ENCODE measurements around the gene GNAS-AS1.

Gene GNAS-AS1

GRCh38 chr20:58811334-58811733 is 39.4 kb downstream of the GNAS-AS1 start:
- no peak for DNase-seq (ENCODE audit: extremely low read depth in 1 of 2, low read depth in 1 of 2)

- DNase-seq (ENCODE audit: extremely low read depth in 1 of 2, low read depth in 1 of 2) = no peak
Observed at GRCh38 chr20:58810879-58811250, 39.8 kb downstream of the GNAS-AS1 start.

- DNase-seq (ENCODE audit: extremely low read depth in 1 of 2, low read depth in 1 of 2) = no peak
Observed at GRCh38 chr20:58810116-58810878, 40.4 kb downstream of the GNAS-AS1 start.

- no peak for DNase-seq (ENCODE audit: extremely low read depth in 1 of 2, low read depth in 1 of 2)
Observed at GRCh38 chr20:58808271-58809046, 42.2 kb downstream of the GNAS-AS1 start.

GRCh38 chr20:58807801-58808200 is 42.9 kb downstream of the GNAS-AS1 start:
- DNase-seq (ENCODE audit: extremely low read depth in 1 of 2, low read depth in 1 of 2) = no peak

GRCh38 chr20:58803533-58803932 is 47.2 kb downstream of the GNAS-AS1 start:
- DNase-seq (ENCODE audit: extremely low read depth in 1 of 2, low read depth in 1 of 2) = no peak

GRCh38 chr20:58802061-58802460 is 48.6 kb downstream of the GNAS-AS1 start:
- no peak for DNase-seq (ENCODE audit: extremely low read depth in 1 of 2, low read depth in 1 of 2)

- no peak for DNase-seq (ENCODE audit: extremely low read depth in 1 of 2, low read depth in 1 of 2)
Observed at GRCh38 chr20:58800134-58800871, 50.4 kb downstream of the GNAS-AS1 start.

GRCh38 chr20:58797371-58798338 is 53.0 kb downstream of the GNAS-AS1 start:
- no peak for DNase-seq (ENCODE audit: extremely low read depth in 1 of 2, low read depth in 1 of 2)

GRCh38 chr20:58795923-58796245 is 54.8 kb downstream of the GNAS-AS1 start:
- DNase-seq (ENCODE audit: extremely low read depth in 1 of 2, low read depth in 1 of 2) = no peak

- DNase-seq (ENCODE audit: extremely low read depth in 1 of 2, low read depth in 1 of 2) = no peak
Observed at GRCh38 chr20:58795181-58795922, 55.4 kb downstream of the GNAS-AS1 start.

GRCh38 chr20:58794510-58795180 is 56.1 kb downstream of the GNAS-AS1 start:
- DNase-seq (ENCODE audit: extremely low read depth in 1 of 2, low read depth in 1 of 2) = no peak

- DNase-seq (ENCODE audit: extremely low read depth in 1 of 2, low read depth in 1 of 2) = no peak
Observed at GRCh38 chr20:58793512-58794420, 56.9 kb downstream of the GNAS-AS1 start.

GRCh38 chr20:58792426-58792825 is 58.3 kb downstream of the GNAS-AS1 start:
- no peak for DNase-seq (ENCODE audit: extremely low read depth in 1 of 2, low read depth in 1 of 2)

GRCh38 chr20:58791286-58791685 is 59.4 kb downstream of the GNAS-AS1 start:
- DNase-seq (ENCODE audit: extremely low read depth in 1 of 2, low read depth in 1 of 2) = no peak

GRCh38 chr20:58790454-58790853 is 60.2 kb downstream of the GNAS-AS1 start:
- DNase-seq (ENCODE audit: extremely low read depth in 1 of 2, low read depth in 1 of 2) = no peak

- DNase-seq (ENCODE audit: extremely low read depth in 1 of 2, low read depth in 1 of 2) = no peak
Observed at GRCh38 chr20:58788896-58789544, 61.7 kb downstream of the GNAS-AS1 start.

Measured in activated CD8-positive, alpha-beta memory T cell treated with anti-CD3 and anti-CD28 coated beads for 1 hour (primary cell).